NCI-H2081 treated with DMSO at 0.1 percent for 48 hours (cell line): Measurements from ENCODE around the gene MACROD2.
"Not testable (repeated sequence)": the region's sequence is repeated elsewhere in the genome, so short reads cannot be mapped to it uniquely, and the experiment has no call there.

Source experiments
- DNase-seq: peaks from one replicate; lab custom pipeline; 2025; lab: John Stamatoyannopoulos, UW

Gene MACROD2

GRCh38 chr20:14193443-14193842, 198.1 kb downstream of the MACROD2 start:
- DNase-seq, result no peak

- no peak for DNase-seq
Observed at GRCh38 chr20:14193885-14194284, 198.6 kb downstream of the MACROD2 start.

- no peak for DNase-seq
Observed at GRCh38 chr20:14197097-14197496, 201.8 kb downstream of the MACROD2 start.

DNA sequence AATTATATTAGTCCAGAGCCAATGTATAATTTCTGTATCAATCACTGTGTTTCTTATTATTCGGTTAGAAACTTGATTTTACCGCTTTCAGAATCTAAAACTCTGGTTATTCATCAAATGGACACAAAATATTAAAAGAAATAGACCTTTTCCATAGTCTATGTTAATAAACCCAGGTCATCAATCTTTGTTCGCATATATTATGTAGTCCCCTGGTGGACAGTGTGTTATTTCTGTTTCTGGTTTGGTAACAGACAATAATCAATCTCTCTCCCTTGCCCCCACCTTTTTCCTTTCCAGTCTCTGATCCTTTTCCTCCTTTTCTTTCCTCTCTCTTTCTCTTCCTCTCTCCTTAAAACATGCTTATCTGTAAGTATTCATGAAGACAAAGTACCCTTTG, 203.1 kb downstream of the MACROD2 start:
- no peak for DNase-seq

DNA sequence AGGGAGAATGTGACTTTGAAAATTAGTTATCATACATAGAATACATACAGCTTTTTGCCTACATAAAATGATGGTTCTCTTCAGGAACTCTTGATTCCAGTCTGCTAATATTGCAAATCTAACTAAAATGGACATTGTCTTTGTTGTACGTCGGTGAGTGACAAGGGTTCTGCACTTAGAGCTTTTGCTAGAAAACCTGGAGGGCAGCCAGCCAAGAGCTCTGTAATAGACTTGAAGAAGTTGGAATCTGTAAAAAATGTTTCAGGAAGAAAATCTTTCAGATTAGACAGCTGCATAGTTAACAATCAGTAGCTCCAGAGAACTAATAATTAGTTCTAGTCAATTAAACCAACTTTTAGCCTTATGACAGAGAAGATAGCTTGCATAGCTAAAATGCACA, 203.8 kb downstream of the MACROD2 start:
- DNase-seq, result no peak

GRCh38 chr20:14203657-14204056, 208.3 kb downstream of the MACROD2 start:
- no peak for DNase-seq

- no peak for DNase-seq
Observed at GRCh38 chr20:14207591-14207990, 212.3 kb downstream of the MACROD2 start.

- no peak for DNase-seq
Observed at GRCh38 chr20:14208956-14209355, 213.6 kb downstream of the MACROD2 start.

GRCh38 chr20:14210146-14210545, 214.8 kb downstream of the MACROD2 start:
- no peak for DNase-seq

- DNase-seq, result no peak
Observed at GRCh38 chr20:14214046-14214445, 218.7 kb downstream of the MACROD2 start.

- not testable (repeated sequence) for DNase-seq
Observed at GRCh38 chr20:14215880-14216279, 220.6 kb downstream of the MACROD2 start.

DNA sequence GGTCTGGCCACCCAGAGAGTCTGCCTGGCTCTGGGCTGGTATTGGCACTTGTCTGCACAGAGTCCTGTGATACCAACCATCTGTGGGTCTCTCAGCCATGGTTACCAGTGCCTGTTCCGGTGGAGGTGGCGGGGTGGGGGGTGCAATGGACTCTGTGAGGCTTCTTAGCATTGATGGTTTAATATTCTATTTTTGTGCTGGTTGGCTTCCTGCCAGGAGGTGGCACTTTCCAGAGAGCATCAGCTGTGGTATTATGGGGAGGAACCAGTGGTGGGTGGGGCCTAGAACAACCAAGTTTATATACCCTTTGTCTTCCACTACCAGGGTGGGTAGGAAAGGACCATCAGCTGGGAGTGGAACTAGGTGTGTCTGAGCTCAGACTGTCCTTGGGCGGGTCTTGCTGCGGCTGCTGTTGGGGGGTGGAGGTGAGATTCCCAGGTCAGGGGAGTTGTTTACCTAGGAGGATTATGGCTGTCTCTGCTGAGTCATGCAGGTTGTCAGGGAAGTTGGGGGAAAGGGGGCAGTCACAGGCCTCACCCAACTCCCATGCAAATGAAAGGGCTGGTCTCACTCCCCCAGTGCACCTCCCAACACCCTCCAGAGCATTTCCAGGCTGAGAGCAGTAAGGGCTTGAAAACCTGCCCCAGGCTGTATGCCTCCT, 224.6 kb downstream of the MACROD2 start:
- no peak for DNase-seq

DNA sequence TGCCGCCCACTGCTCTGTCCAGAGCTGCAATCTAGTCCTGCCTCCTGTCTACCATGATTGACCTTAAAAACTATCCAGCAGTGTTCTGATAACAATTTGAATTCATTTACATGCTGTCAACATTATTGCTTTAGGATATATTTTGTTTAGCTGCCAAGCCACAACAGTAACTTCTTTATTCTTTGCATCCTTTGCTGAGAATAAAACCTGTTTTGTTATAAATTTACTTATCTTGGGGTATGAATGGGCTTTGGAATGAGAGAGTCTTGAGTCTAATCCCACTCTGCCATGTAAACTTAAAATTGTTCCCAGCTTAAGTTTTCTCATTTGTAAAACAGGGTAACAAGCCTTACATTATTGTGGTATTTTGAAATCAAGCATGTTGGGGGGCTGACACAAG, 225.7 kb downstream of the MACROD2 start:
- DNase-seq, result no peak

GRCh38 chr20:14223806-14224205, 228.5 kb downstream of the MACROD2 start:
- DNase-seq, result no peak

- not testable (repeated sequence) for DNase-seq
Observed at GRCh38 chr20:14226051-14227049, 231.0 kb downstream of the MACROD2 start.

- no peak for DNase-seq
Observed at GRCh38 chr20:14232650-14233049, 237.3 kb downstream of the MACROD2 start.

DNA sequence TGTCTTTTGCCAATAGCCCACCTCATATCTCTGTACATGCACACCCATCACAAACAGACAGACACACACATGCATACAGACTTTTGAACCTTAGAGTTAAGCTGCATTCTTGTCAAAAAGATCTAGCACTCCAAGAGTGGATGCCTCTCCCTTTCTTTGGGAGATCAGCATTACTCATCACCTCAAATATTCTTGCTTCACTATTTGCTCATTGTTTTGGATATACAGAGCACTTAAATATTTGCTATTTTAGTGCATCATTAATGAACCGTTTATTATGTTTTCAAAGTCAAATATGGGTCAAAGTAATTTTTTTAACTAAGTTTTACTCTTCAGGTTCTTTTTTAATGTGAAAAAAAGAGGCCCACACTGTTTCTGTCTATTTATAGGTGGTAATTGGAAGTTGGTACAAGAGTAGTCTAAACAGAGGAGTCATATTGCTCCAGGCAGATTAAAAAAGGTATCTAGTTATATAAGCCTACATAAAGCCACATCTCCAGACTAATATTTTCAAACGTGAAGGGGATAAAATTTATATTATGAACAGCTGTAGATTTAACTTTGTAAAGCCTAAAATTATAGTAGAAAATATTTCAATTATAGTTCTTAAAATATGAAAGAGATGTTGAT, 239.5 kb downstream of the MACROD2 start:
- DNase-seq, result no peak

GRCh38 chr20:14235355-14235754, 240.0 kb downstream of the MACROD2 start:
- no peak for DNase-seq

- DNase-seq, result no peak
Observed at GRCh38 chr20:14245368-14245970, 250.2 kb downstream of the MACROD2 start.

DNA sequence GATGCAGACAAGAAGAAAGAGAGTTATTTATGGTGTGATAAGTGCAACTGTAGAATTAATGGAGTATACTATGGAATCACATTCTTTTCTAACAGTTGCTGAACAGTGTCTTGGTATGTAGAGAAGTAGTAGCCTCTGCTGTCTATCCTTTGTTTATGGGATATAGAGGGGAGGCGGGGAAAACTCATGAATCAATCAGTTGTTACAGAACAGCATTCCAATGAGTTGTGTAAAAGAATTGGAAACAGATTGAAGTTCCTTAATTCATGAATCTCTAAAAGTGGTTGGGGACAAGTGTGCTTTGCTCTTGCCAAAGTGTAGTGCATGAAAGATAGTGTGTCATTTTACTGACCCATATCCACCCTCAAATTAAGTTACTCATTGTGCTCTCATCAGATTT, 264.4 kb downstream of the MACROD2 start:
- no peak for DNase-seq

GRCh38 chr20:14260367-14260766, 265.1 kb downstream of the MACROD2 start:
- DNase-seq, result no peak

DNA sequence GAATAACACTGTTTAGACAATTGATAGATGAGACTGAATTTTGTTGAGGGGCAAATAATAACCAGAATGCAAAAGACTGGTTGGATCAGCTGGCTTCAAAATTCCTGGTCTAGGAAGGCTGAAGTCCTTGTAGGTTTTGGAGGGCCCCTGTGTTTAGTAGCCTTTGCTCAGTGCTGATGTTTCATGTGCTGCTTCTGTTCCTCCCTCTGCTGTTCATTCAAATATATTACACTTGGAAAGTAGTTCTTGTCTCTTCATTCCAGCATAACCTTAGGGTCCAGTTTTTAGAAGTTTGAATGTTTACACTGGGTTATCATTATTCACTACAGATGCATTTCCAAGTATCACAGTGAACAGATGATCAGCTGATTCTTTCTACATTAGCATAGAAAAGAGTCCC, 269.6 kb downstream of the MACROD2 start:
- no peak for DNase-seq
